Adrenal gland (tissue), 12 donors: ENCODE results near the gene VAPA. TPM values are rescaled to one million over a fixed set of nuclear protein-coding genes. Genes with fewer than 3 reads are reported as not detected.

Source experiments
- DNase-seq, 7 donors: peaks; one replicate each; pipeline ENCODE4 v3.0.0-alpha.2; 2019 to 2020
- H3K27ac ChIP-seq, 5 donors: fragments of 200-600 bp; sonication (generic) in 4 of 5; 1 replicate in 3 of 5; 2 replicates in 2 of 5; pipeline versions ENCODE4 v1.5.1 to v1.8.0; 2016 to 2020; ENCODE audit warnings: mild to moderate bottlenecking in 1 of 5
- H3K27me3 ChIP-seq: fragments of 200-600 bp; 2 replicates; pipeline ENCODE4 v1.8.0; 2021
- H3K36me3 ChIP-seq, 2 donors: fragments of 200-600 bp; replicated peaks in 1 of 2; 1 replicate in 1 of 2; 2 replicates in 1 of 2; pipeline versions ENCODE4 v1.5.1 to v1.8.0; 2018 to 2022
- H3K4me1 ChIP-seq, 2 donors: fragments of 200-600 bp; replicated peaks in 1 of 2; 1 replicate in 1 of 2; 2 replicates in 1 of 2; pipeline versions ENCODE4 v1.5.1 to v1.8.0; 2018 to 2021
- H3K4me3 ChIP-seq, 4 donors: fragments of 200-600 bp; sonication (generic) in 3 of 4; one replicate each; pipeline ENCODE4 v1.5.1; 2016 to 2018
- H3K9me3 ChIP-seq, 3 donors: fragments of 200-600 bp; sonication (generic) in 1 of 3; replicated peaks in 1 of 3; 1 replicate in 2 of 3; 2 replicates in 1 of 3; pipeline versions ENCODE4 v1.5.1 to v1.8.0; 2016 to 2021
- CTCF ChIP-seq, 6 experiments: fragments of 450-650 bp in 4 of 6; fragments of 200-600 bp in 2 of 6; sonication (generic) in 1 of 6; IDR thresholded peaks; 1 replicate in 5 of 6; 2 replicates in 1 of 6; pipeline versions ENCODE4 v1.5.1 to v1.8.0; 2016 to 2021; ENCODE audit warnings: antibody characterized with exemption in 6 of 6, mild to moderate bottlenecking in 2 of 6, moderate library complexity in 1 of 6
- POLR2A ChIP-seq, 2 donors: fragments of 450-650 bp; IDR thresholded peaks; one replicate each; pipeline ENCODE4 v1.6.1; 2017; ENCODE audit warnings: antibody characterized with exemption in 2 of 2, mild to moderate bottlenecking in 2 of 2, moderate library complexity in 1 of 2
- WGBS, 4 donors: extraction: QIAGEN DNeasy Blood & Tissue Kit in 2 of 4; methylation state at CpG; one replicate each; pipeline versions ENCODE4 v1.1.5 to v1.1.7; 2013 to 2017; 5-methylcytosine and 5-hydroxymethylcytosine counted together
- intact Hi-C, 2 donors: fragments of 100-400 bp; cut with DNase I; formaldehyde crosslinking; loops; one replicate each; pipeline versions ENCODE4 v1.14.1 to v1.15.0; 2022 to 2023
- polyA plus RNA-seq, 3 donors: library from polyadenylated mRNA; stranded (reverse); fragments of 200-250 nt in 2 of 3; fragments of 350-450 nt in 1 of 3; fragmentation: Illumina TruSeq in 1 of 3; extraction: RNeasy Lipid Tissue Mini Kit (QIAGEN cat#74804) in 1 of 3; gene quantifications; one replicate each; pipeline ENCODE4 v1.2.3, GENCODE V29; 2013 to 2014
- total RNA-seq, 9 donors: library from RNA; depleted of rRNA in 4 of 9; stranded (reverse); fragments of >200 nt in 4 of 9; fragments of 120-200 nt in 1 of 9; fragmentation: NEBNext Ultra II Directional in 1 of 9; extraction: Animal tissue kit (Norgen Biotek cat#: 25700) in 1 of 9; gene quantifications; one replicate each; pipeline versions ENCODE4 v1.1.0 to v1.2.4, GENCODE V29; 2013 to 2023
- donor health status: healthy with polysubstance abuse.
- donor health status: Bipolar disorder and iron deficiency.
- donor health status: DM: yes; HTN: yes; CAD: no.
- donor health status: DM: no; HTN: no; CAD: no.
- donor health status: DM: no; HTN: no; CAD: no.
- donor health status: DM: yes; HTN: yes; CAD: no.

VAPA gene
- total and polyA plus RNA-seq, 12 donors = 71.3 to 900 (median 436) TPM

GRCh38 chr18:9870431-9871008 is 43.3 kb upstream of the VAPA start:
- no peaks in the 10 kb centered on the region for H3K27me3 ChIP-seq
- DNase-seq = no peak
- peak overlapping the region; percentile 67 to 87 (median 74) for H3K27ac ChIP-seq
- intact Hi-C loops = loop anchor here in 1 of 2 donors (10.0 kb wide), 2 partner anchors 54 to 66 kb away; no protein-coding TSS in a partner anchor
- H3K9me3 ChIP-seq = no peaks in the 10 kb centered on the region
- H3K4me3 ChIP-seq = no peak overlapping the region
- 56 to 72% (median 63%) methylated on average over 4 of the region's 4 CpGs for WGBS, 4 donors
- no peaks in the 10 kb centered on the region for H3K36me3 ChIP-seq
- H3K4me1 ChIP-seq = peaks cover 26 to 34% of the 10 kb centered on the region in 2 donors
- TF ChIP-seq CTCF (IDR thresholded peaks at IDR 0.05) (no peak), POLR2A (IDR thresholded peaks at IDR 0.05) (no peak)

GRCh38 chr18:9871244-9871746 is 42.5 kb upstream of the VAPA start:
- no peaks in the 10 kb centered on the region for H3K27me3 ChIP-seq
- 41 to 48% (median 45%) methylated on average over 6 of the region's 6 CpGs for WGBS, 4 donors
- intact Hi-C loops = loop anchor here in 1 of 2 donors (10.0 kb wide), 2 partner anchors 54 to 66 kb away; no protein-coding TSS in a partner anchor

GRCh38 chr18:9872823-9873222 is 41.0 kb upstream of the VAPA start:
- Histone ChIP-seq H3K4me3 (no peak overlapping the region), H3K4me1 (peaks cover 35 to 51% of the 10 kb centered on the region in 2 donors), H3K36me3 (no peaks in the 10 kb centered on the region), H3K9me3 (no peaks in the 10 kb centered on the region), H3K27me3 (no peaks in the 10 kb centered on the region), H3K27ac (peak overlapping the region in 1 of 5 donors; percentile 3)
- TF ChIP-seq POLR2A (IDR thresholded peaks at IDR 0.05) (no peak), CTCF (IDR thresholded peaks at IDR 0.05) (no peak)
- no peak for DNase-seq
- intact Hi-C loops = loop anchor here in 1 of 2 donors (10.0 kb wide), 2 partner anchors 52 to 68 kb away; no protein-coding TSS in a partner anchor

More at GRCh38 chr18:9871244-9871746, 42.5 kb upstream of the VAPA start:
- Histone ChIP-seq H3K36me3 (no peaks in the 10 kb centered on the region), H3K4me1 (peaks cover 29 to 39% of the 10 kb centered on the region in 2 donors), H3K27ac (peak overlapping the region; percentile 28 to 87 (median 71)), H3K9me3 (no peaks in the 10 kb centered on the region), H3K4me3 (no peak overlapping the region)
- TF ChIP-seq CTCF (IDR thresholded peaks at IDR 0.05) = no peak
- peak in 1 of 2 donors; percentile 29 for TF ChIP-seq POLR2A (IDR thresholded peaks at IDR 0.05)
- no peak for DNase-seq

GRCh38 chr18:9874728-9875127 is 39.1 kb upstream of the VAPA start:
- no peaks in the 10 kb centered on the region for H3K27me3 ChIP-seq
- peaks cover 26 to 40% of the 10 kb centered on the region in 2 donors for H3K4me1 ChIP-seq
- no peaks in the 10 kb centered on the region for H3K36me3 ChIP-seq
- no peak overlapping the region for H3K27ac ChIP-seq
- no peak overlapping the region for H3K4me3 ChIP-seq
- no peak for DNase-seq
- intact Hi-C loops = loop anchor here in 1 of 2 donors (10.0 kb wide), 2 partner anchors 50 to 70 kb away; no protein-coding TSS in a partner anchor
- TF ChIP-seq POLR2A (IDR thresholded peaks at IDR 0.05) = no peak
- H3K9me3 ChIP-seq = no peaks in the 10 kb centered on the region
- WGBS, 4 donors = 90 to 100% (median 96%) methylated on average over 1 of the region's 1 CpG
